ENCODE data around the gene KCNK15. TPM values are rescaled to one million over a fixed set of nuclear protein-coding genes. Genes with fewer than 3 reads are reported as not detected.
"Not testable (repeated sequence)": the region's sequence is repeated elsewhere in the genome, so short reads cannot be mapped to it uniquely, and the experiment has no call there.

Gene KCNK15
- total RNA-seq, 4 donors from 2014 or later = 6.3 to 10.0 (median 9.0) TPM

- no peak for TF ChIP-seq CTCF (IDR thresholded peaks at IDR 0.05)
- no peak for ATAC-seq (ENCODE audit: low FRiP score)
Measured at GRCh38 chr20:44759595-44759994, 13.9 kb downstream of the KCNK15 start.

GRCh38 chr20:44761423-44761822 lies 15.8 kb downstream of the KCNK15 start:
- DNase-seq (ENCODE audit: low spot score) (no peak), ATAC-seq (ENCODE audit: low FRiP score) (peak; percentile 79)
- TF ChIP-seq CTCF (IDR thresholded peaks at IDR 0.05) = no peak

More at GRCh38 chr20:44759595-44759994, 13.9 kb downstream of the KCNK15 start:
- DNase-seq (ENCODE audit: low spot score) = no peak

- DNase-seq (ENCODE audit: low spot score) (no peak), ATAC-seq (ENCODE audit: low FRiP score) (no peak)
- TF ChIP-seq CTCF (IDR thresholded peaks at IDR 0.05) = no peak
Measured at GRCh38 chr20:44762466-44763140, 16.9 kb downstream of the KCNK15 start.

GRCh38 chr20:44763798-44764197 lies 18.1 kb downstream of the KCNK15 start:
- not testable (repeated sequence) for ATAC-seq (ENCODE audit: low FRiP score); DNase-seq (ENCODE audit: low spot score)

GRCh38 chr20:44765091-44765490 lies 19.4 kb downstream of the KCNK15 start:
- DNase-seq (ENCODE audit: low spot score) (no peak), ATAC-seq (ENCODE audit: low FRiP score) (no peak)
- TF ChIP-seq CTCF (IDR thresholded peaks at IDR 0.05) = no peak

- ATAC-seq (ENCODE audit: low FRiP score) = no peak
- TF ChIP-seq CTCF (IDR thresholded peaks at IDR 0.05) = no peak
- no peak for DNase-seq (ENCODE audit: low spot score)
Measured at GRCh38 chr20:44765701-44766347, 20.2 kb downstream of the KCNK15 start.

GRCh38 chr20:44768256-44768655 lies 22.6 kb downstream of the KCNK15 start:
- no peak for DNase-seq (ENCODE audit: low spot score)
- TF ChIP-seq CTCF (IDR thresholded peaks at IDR 0.05) = no peak
- ATAC-seq (ENCODE audit: low FRiP score) = no peak
